NCI-H524 (cell line): ENCODE data around the gene NRIP3.

Experiments
- DNase-seq, 2 experiments: peaks; one replicate each; lab custom pipeline; 2025; lab: John Stamatoyannopoulos, UW

Gene NRIP3

GRCh38 chr11:9003573-9004182 is at the start of gene NRIP3:
NRIP3 (minus strand) TSS chr11:9004001; CDS start chr11:9003935, 66 bp downstream.
- peak; percentile 37 to 51 for DNase-seq

- no peak for DNase-seq
These were observed 48.5 kb upstream of the NRIP3 start for GRCh38 chr11:9052316-9052715.

- DNase-seq: no peak
These were observed 46.2 kb upstream of the NRIP3 start for GRCh38 chr11:9049959-9050358.

- peak; percentile 61 to 76 for DNase-seq
These were observed 44.2 kb upstream of the NRIP3 start for GRCh38 chr11:9047964-9048523.

GRCh38 chr11:9046481-9046880 is 42.7 kb upstream of the NRIP3 start:
- DNase-seq: no peak

- no peak for DNase-seq
These were observed 38.7 kb upstream of the NRIP3 start for GRCh38 chr11:9042488-9042887.

GRCh38 chr11:9041747-9042146 is 37.9 kb upstream of the NRIP3 start:
- DNase-seq: no peak

- DNase-seq: no peak
These were observed 36.6 kb upstream of the NRIP3 start for GRCh38 chr11:9040410-9040809.

GRCh38 chr11:9039863-9040262 is 36.1 kb upstream of the NRIP3 start:
- no peak for DNase-seq

- no peak for DNase-seq
These were observed 35.4 kb upstream of the NRIP3 start for GRCh38 chr11:9039198-9039597.

- no peak for DNase-seq
These were observed 34.7 kb upstream of the NRIP3 start for GRCh38 chr11:9038541-9038940.

GRCh38 chr11:9037963-9038362 is 34.2 kb upstream of the NRIP3 start:
- DNase-seq: no peak

GRCh38 chr11:9037046-9037780 is 33.4 kb upstream of the NRIP3 start:
- no peak for DNase-seq

GRCh38 chr11:9030601-9031000 is 26.8 kb upstream of the NRIP3 start:
- no peak for DNase-seq

- DNase-seq: no peak
These were observed 25.6 kb upstream of the NRIP3 start for GRCh38 chr11:9029422-9029821.

- DNase-seq: no peak
These were observed 24.8 kb upstream of the NRIP3 start for GRCh38 chr11:9028581-9028980.

- no peak for DNase-seq
These were observed 21.5 kb upstream of the NRIP3 start for GRCh38 chr11:9025101-9025850.

- no peak for DNase-seq
These were observed 19.3 kb upstream of the NRIP3 start for GRCh38 chr11:9022961-9023680.

- DNase-seq: no peak
These were observed 17.1 kb upstream of the NRIP3 start for GRCh38 chr11:9020916-9021315.

GRCh38 chr11:9019861-9020260 is 16.1 kb upstream of the NRIP3 start:
- no peak for DNase-seq

- no peak for DNase-seq
These were observed 14.0 kb upstream of the NRIP3 start for GRCh38 chr11:9017773-9018172.
